Spinal cord (tissue), 4 donors: ENCODE results near the gene PPP2R5C. TPM values are rescaled to one million over a fixed set of nuclear protein-coding genes. Genes with fewer than 3 reads are reported as not detected.

Source experiments
- polyA plus RNA-seq, 2 donors: library from polyadenylated mRNA; unstranded; fragments of 120-200 nt; gene quantifications; one replicate each; pipeline ENCODE4 v1.2.1, GENCODE V29; 2013; ENCODE audit not compliant: insufficient read length in 2 of 2
- small RNA-seq: library from RNA; depleted of rRNA; stranded (forward); fragments of <200 nt; gene quantifications from one replicate; pipeline ENCODE3, GENCODE V24; 2014; ENCODE audit warnings: low replicate concordance
- total RNA-seq, 2 donors: library from RNA; depleted of rRNA in 1 of 2; stranded (reverse); fragments of 120-200 nt in 1 of 2; fragments of >200 nt in 1 of 2; gene quantifications; one replicate each; pipeline versions ENCODE4 v1.2.3 to v1.2.4, GENCODE V29; 2013 to 2014

Gene PPP2R5C
- total and polyA plus RNA-seq, 4 donors = 104 to 136 (median 123) TPM

Small RNAs within 50 kb of the gene (small RNA-seq; reads per million reads assigned to genes)
- gene AL118558.2 (not detected), gene RNU6-790P (not detected)

Other genes starting within 250 kb of the PPP2R5C start
- gene DIO3, start 200.2 kb upstream of the PPP2R5C start, total RNA-seq = 1 to 10 TPM in 1 of 2 donors, under 1 TPM in 1; 0.40 to 1.3 TPM
- under 1 TPM; 0.35 to 0.36 TPM for gene DIO3, start 200.2 kb upstream of the PPP2R5C start, polyA plus RNA-seq
- gene DYNC1H1, start 202.9 kb downstream of the PPP2R5C start, total RNA-seq = 100 to 1,000 TPM; 534 to 818 TPM
- 100 to 1,000 TPM; 568 to 704 TPM for gene DYNC1H1, start 202.9 kb downstream of the PPP2R5C start, polyA plus RNA-seq